GM12872 (cell line): ENCODE measurements around the gene PRDX2.
A peak's percentile ranks its signal among the peaks of the same experiment; 100 is the strongest.

Experiments used
- CTCF ChIP-seq: IDR thresholded peaks from 3 replicates; pipeline ENCODE4 v1.5.1; 2011; ENCODE audit warnings: low read depth, mild to moderate bottlenecking, low read length, moderate library complexity; ENCODE audit not compliant: insufficient read depth

PRDX2 gene

GRCh38 chr19:12792051-12792852 lies 9.3 kb downstream of the PRDX2 start:
- no peak for TF ChIP-seq CTCF

GRCh38 chr19:12791345-12792050 lies 10.1 kb downstream of the PRDX2 start, which contains the start of gene JUNB:
TSS of gene JUNB (plus strand) at chr19:12791486. CDS start at chr19:12791772, 286 bp downstream.
- 0 out of 3 replicates have a peak, but pooled peaks have one; percentile 7 for TF ChIP-seq CTCF

GRCh38 chr19:12790628-12791344 lies 10.8 kb downstream of the PRDX2 start:
- TF ChIP-seq CTCF = no peak

GRCh38 chr19:12789904-12790619 lies 11.5 kb downstream of the PRDX2 start:
- TF ChIP-seq CTCF = no peak

- TF ChIP-seq CTCF = no peak
Observed at GRCh38 chr19:12789098-12789903, 12.3 kb downstream of the PRDX2 start.

- peak; percentile 16; the same call in 1 of the 3 replicates for TF ChIP-seq CTCF
Observed at GRCh38 chr19:12788682-12789097, 12.9 kb downstream of the PRDX2 start.
